Stimulated activated CD8-positive, alpha-beta memory T cell treated with anti-CD3 and anti-CD28 coated beads, Interleukin-15, amount 100 ng/mL, for 4 hours (primary cell): Measurements from ENCODE around the gene TMUB2.
A peak's percentile ranks its signal among the peaks of the same experiment; 100 is the strongest.
"Not testable (repeated sequence)": the region's sequence is repeated elsewhere in the genome, so short reads cannot be mapped to it uniquely, and the experiment has no call there.

ENCODE experiments used
- DNase-seq, 2 donors: peaks; one replicate each; pipeline ENCODE4 v3.0.0-alpha.2; 2020; ENCODE audit warnings: low read depth in 2 of 2

Gene TMUB2

DNA sequence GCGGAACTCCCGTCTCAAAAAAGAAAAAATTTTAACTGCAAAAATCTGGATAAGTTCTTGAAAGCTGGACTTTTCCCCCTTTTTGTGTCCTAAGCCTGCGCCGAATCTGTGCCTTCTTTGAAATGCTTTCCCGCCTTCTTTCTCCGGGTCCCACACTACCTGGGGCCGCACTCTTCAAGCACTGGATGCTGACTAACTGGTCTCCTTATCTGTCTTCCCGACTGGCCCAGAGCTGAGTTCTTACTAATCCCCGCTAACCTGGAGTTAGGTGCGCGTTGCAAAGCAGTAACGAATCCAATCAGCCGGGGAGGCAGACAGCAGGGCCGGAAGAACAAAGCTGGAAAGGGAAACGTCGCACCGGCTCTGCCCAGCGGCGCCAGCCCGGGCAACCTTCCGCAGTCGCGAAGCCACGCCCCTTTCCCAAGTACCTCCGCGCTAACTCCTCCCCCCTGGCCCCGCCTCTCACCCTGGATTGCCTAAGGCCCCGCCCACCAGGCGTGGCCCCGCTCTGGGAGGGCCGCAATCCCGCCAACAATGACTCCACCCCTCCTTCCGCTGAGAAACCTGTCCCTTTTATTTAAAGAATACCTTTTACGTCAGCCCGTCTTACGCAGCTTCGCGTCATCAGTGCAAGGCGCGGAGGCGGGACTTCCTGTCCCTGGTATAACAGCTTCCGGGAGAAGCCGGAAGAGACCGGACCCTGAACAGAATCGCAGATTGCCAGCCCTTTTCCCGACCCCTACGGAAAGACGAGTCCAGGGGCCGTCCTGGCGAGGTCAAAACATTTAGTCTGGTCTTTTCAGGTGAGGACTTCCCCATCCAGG lies at the start of gene TMUB2:
Gene TMUB2, plus strand, starts transcription at position 666 of the 824 bp plus-strand sequence. CDS start 737 bp downstream, outside the sequence.
- peak; percentile 97 to 99 for DNase-seq

DNA sequence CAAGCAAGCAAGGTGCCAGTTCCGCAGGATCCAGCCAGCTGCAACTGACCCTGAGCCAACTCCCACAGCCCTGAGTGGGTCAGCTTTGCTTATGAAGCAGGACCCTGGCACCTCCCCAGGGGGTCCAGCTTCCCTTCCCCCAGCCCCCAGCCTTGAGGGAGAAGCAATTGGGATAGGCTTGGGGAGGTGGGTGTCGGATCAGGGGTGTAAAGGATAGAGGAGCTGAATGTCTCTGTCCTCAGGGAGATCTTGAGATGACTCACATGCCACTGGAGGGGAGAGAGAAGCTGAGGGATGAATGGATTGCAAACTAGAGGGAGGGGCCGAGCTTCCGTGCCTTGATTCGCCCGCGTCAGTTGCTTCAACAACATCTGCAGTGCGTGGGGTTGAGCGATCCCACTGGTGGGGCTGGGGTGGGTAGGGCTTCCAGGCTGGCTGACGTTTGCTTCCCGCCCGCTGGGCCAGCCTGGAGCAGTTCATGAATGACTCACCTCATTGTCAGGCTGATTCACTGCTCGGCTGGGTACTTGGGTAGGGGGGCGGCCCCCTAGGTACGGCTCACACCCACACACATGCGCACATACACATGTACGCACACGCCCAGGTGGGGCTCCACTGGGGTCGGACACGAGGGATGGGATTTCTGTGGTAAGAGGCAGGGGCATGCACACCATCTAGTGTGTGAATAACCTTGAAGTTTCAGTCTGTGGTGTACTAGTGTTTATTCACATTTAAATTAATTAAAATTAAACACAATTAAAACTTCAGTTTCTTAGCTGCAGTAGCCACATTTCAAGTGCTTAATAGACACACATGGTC lies 48.7 kb upstream of the TMUB2 start:
- DNase-seq = peak; percentile 43 to 70

DNA sequence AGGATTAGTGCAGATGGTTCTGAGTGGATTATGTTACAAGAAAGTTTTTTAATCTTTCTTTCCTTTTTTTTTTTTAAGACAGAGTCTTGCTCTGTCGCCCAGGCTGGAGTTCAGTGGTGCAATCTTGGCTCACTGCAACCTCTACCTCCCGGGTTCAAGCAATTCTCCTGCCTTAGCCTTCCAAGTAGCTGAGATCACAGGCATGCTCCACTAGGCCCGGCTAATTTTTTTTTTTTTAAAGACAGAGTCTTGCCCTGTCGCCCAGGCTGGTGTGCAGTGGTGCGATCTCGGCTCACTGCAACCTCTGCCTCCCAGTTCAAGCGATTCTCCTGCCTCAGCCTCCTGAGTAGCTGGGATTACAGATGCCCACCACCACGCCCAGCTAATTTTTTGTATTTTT lies 42.9 kb upstream of the TMUB2 start:
- not testable (repeated sequence) for DNase-seq

GRCh38 chr17:44144966-44145739 lies 41.6 kb upstream of the TMUB2 start:
- no peak for DNase-seq

DNA sequence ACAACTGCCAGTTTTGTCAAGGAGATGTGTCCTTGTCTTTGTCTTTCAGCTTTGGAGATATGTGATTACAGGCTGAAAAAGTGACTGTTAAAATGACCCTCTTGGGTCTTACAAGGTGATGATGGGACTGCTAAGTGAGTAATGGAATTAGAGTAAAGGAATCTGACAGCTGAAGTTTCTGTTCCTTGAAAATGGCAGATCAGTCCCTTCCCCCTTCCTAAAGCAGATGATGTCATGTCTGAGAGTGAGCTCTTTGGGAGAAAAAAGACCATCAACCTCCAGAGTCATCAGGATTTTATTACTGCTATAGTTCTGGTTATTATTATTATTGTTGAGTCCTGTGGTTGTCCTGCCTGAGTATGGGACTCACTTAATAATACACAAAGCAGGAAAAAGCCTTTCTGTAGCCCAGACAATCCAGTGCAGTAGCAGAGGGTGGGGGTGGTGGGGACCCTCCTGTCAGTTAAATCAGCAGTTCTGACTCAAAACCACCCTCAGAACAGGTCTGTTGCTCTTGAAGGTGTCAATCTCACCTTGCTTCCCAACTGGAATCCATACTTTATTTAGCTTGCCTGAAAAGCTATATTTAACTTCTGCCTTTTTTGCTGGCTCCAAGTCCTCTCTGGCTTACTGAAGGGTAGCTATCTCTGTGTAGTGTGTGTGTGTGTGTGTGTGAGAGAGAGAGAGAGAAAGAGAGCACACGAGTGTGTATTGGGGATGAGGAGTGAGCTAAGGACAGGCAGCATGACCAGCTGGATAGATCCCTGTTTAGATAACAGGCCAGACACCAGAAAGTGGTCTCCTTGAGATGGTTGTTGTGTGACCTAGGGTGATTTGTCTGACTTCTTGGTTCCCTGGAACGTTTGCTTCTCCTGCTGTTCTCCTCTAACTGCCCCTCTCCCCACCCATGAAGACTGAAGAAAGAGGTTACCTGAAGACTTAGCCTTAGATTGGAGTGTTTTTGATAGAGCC lies 40.1 kb upstream of the TMUB2 start:
- DNase-seq = no peak

DNA sequence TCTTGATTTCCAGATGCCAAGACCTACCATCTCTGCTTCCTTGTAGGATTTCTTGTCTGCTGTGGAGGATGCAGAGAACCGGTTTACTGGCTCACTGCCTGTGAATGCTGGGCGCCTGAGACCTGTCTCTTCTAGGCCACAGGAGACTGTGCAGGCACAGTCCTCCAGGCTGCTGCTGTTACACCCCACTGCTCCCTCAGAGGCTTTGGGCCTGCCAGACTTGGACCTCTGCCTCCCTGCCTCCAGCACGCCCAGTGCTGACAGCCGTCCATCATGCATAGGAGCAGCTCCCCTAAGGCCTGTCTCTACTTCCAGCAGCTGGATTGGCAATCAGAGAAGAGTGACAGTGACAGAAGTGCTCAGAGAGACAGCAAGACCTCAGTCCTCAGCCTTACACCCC lies 39.0 kb upstream of the TMUB2 start:
- no peak for DNase-seq

DNA sequence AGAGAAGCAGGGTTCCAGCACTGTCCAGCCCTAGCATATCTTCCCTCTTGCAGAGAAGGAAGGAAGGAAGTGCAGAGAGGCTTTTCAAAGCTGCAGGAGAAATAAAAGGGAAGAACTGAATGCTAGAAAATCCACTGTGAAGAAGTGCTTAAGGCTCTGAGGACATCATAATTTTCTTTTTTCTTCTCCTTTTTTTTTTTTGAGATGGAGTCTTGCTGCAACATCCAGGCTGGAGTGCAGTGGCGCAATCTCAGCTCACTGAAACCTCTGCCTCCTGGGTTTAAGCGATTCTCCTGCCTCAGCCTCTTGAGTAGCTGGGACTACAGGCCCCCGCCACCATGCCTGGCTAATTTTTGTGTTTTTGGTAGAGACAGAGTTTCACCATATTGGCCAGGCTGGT lies 37.7 kb upstream of the TMUB2 start:
- DNase-seq = not testable (repeated sequence)

- DNase-seq = no peak
Measured at GRCh38 chr17:44149750-44150329, 36.9 kb upstream of the TMUB2 start.

GRCh38 chr17:44152875-44153274 lies 33.9 kb upstream of the TMUB2 start:
- DNase-seq = no peak

GRCh38 chr17:44155488-44155887 lies 31.3 kb upstream of the TMUB2 start:
- no peak for DNase-seq

DNA sequence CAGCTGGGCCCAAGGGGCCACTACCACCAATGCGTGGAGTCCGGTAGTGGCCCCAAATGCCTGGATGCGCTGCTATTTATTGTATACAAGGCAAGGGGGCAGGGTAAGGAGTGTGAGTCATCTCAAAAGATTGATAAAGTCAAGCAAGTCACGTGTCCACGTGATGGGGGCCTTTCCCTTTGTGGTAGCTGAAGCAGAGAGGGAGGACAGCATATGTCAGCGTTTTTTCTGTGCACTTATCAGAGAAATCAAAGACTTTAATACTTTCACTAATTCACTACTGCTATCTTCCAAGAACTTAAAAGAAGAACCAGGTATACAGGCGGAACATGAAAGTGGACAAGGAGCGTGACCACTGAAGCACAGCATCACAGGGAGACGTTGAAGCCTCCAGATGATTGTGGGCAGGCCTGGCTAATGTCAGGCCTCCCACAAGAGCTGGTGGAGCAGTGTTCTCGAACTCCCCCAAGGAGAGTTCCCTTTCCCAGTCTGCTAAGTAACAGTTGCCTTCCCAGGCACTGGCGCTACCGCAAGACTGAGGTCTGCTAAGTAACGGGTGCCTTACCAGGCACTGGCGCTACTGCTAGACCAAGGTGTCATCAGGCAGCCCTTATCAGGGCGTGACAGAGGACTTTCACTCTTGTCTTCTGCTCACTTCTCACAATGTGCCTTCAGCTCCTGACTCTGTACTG lies 27.1 kb upstream of the TMUB2 start:
- peak in 1 of 2 donors; percentile 21 for DNase-seq

- no peak for DNase-seq
Measured at GRCh38 chr17:44164476-44164875, 22.3 kb upstream of the TMUB2 start.

- no peak for DNase-seq
Measured at GRCh38 chr17:44167181-44167861, 19.5 kb upstream of the TMUB2 start.

DNA sequence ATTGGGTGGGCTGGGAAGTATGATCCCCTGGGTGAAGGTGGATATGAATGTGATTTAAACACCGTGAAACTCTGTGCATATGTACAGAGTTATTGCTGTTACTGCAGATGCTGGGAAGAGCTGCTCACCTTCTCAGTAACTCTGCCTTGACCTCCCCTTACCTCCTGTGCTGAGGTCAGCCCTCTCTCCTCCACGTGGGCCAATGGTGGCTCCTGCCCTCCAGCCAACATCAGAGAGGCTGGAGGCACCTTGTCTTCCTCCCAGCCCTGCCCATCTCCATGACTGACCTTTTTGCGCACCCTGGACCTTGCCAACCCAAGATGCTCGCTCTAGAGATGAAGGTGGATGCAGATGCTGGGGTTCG lies 16.7 kb upstream of the TMUB2 start:
- no peak for DNase-seq

- no peak for DNase-seq
Measured at GRCh38 chr17:44170499-44171201, 16.1 kb upstream of the TMUB2 start, which contains the start of gene ASB16. Gene ASB16, plus strand, starts transcription at chr17:44170704. Its CDS starts 86 bp downstream, at chr17:44170790.

DNA sequence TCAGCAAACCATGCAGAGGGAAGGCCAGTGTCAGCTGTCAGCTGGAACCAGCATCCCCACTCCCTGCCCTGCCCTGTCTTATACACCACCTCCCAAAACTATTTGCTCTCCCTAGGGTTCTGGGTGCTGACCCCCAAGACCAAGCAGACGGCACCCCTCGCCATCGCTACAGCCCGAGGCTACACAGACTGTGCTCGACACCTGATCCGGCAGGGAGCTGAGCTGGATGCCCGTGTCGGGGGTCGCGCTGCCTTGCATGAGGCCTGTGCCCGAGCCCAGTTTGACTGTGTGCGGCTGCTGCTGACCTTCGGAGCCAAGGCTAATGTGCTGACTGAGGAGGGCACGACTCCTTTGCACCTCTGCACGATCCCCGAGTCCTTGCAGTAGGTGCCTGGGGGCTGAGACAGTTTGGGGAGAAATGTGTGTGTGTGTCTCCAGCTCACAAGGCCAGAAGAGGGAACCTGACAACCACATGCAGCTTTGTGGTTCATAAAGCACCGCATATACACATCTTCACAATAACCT lies 14.8 kb upstream of the TMUB2 start:
- no peak for DNase-seq

- DNase-seq = no peak
Measured at GRCh38 chr17:44174427-44174826, 12.3 kb upstream of the TMUB2 start.

- DNase-seq = no peak
Measured at GRCh38 chr17:44176257-44176656, 10.5 kb upstream of the TMUB2 start.
